Activated T-helper 1 cell treated with anti-CD3 and anti-CD28 coated beads, Interleukin-12 subunit alpha, Interleukin-12 subunit beta, Interleukin-2, Interleukin-4 antibody, amounts not matched to agents 30 ng/mL and 10 ng/mL and 1 ng/mL, durations not matched to agents 14 hours and 24 hours and 36 hours (primary cell): ENCODE measurements around the gene GPR15. TPM values are rescaled to one million over a fixed set of nuclear protein-coding genes. Genes with fewer than 3 reads are reported as not detected.

ENCODE experiments used
- DNase-seq: peaks from one replicate; pipeline ENCODE4 v3.0.0; 2021; ENCODE audit warnings: low spot score
- H3K27ac Mint-ChIP-seq: one replicate; pipeline ENCODE4 v1.8.0; 2021; ENCODE audit warnings: mild to moderate bottlenecking, mixed read lengths
- H3K27me3 Mint-ChIP-seq: one replicate; pipeline ENCODE4 v1.8.0; 2022; ENCODE audit warnings: mild to moderate bottlenecking, moderate library complexity, mixed read lengths; ENCODE audit not compliant: insufficient read depth
- H3K36me3 Mint-ChIP-seq: one replicate; pipeline ENCODE4 v1.8.0; 2021; ENCODE audit warnings: low read depth, mixed read lengths
- H3K4me1 Mint-ChIP-seq: one replicate; pipeline ENCODE4 v1.8.0; 2021; ENCODE audit warnings: low read depth, mixed read lengths
- H3K4me3 Mint-ChIP-seq: one replicate; pipeline ENCODE4 v1.8.0; 2021; ENCODE audit warnings: mild to moderate bottlenecking, moderate library complexity, mixed read lengths
- H3K9me3 Mint-ChIP-seq: one replicate; pipeline ENCODE4 v1.8.0; 2021; ENCODE audit warnings: mixed read lengths
- intact Hi-C: fragments of 100-400 bp; cut with micrococcal nuclease; formaldehyde crosslinking; loops from one replicate; pipeline ENCODE4 v1.15.1; 2024
- total RNA-seq: library from RNA; stranded (reverse); gene quantifications from 2 replicates; pipeline ENCODE4 v1.2.3, GENCODE V29; 2022

Gene GPR15
- total RNA-seq, 1 donor from 2014 or later: 5.6 TPM

- Mint-ChIP-seq H3K9me3 (no peaks in the 10 kb centered on the region), H3K4me1 (peaks cover 69% of the 10 kb centered on the region), H3K36me3 (peaks cover 30% of the 10 kb centered on the region), H3K27ac (no peak overlapping the region), H3K27me3 (no peaks in the 10 kb centered on the region), H3K4me3 (peak overlapping the region; percentile 33)
- intact Hi-C loops: no loop called here
- no peak for DNase-seq
Observed at GRCh38 chr3:98534734-98535133, 3.0 kb downstream of the GPR15 start.

GRCh38 chr3:98536456-98537017, 4.8 kb downstream of the GPR15 start:
- Mint-ChIP-seq H3K4me1 (peaks cover 66% of the 10 kb centered on the region), H3K27ac (peak overlapping the region; percentile 73), H3K4me3 (peak overlapping the region; percentile 70), H3K36me3 (peaks cover 21% of the 10 kb centered on the region), H3K27me3 (no peaks in the 10 kb centered on the region), H3K9me3 (peaks cover under 1% of the 10 kb centered on the region)
- DNase-seq: no peak
- intact Hi-C loops: loop anchor here (1.0 to 2.0 kb wide), 4 partner anchors 14 to 498 kb away; partner anchors contain the start of gene CLDND1

- Mint-ChIP-seq H3K9me3 (peaks cover 11% of the 10 kb centered on the region), H3K36me3 (peaks cover 11% of the 10 kb centered on the region), H3K4me1 (peaks cover 75% of the 10 kb centered on the region), H3K4me3 (peak overlapping the region; percentile 41), H3K27me3 (no peaks in the 10 kb centered on the region), H3K27ac (peak overlapping the region; percentile 76)
- no peak for DNase-seq
- intact Hi-C loops: loop anchor here (1.0 kb wide), 2 partner anchors 16 to 25 kb away; no protein-coding TSS in a partner anchor
Observed at GRCh38 chr3:98540346-98540745, 8.6 kb downstream of the GPR15 start.

GRCh38 chr3:98541695-98542094, 9.9 kb downstream of the GPR15 start:
- Mint-ChIP-seq H3K9me3 (peaks cover 11% of the 10 kb centered on the region), H3K27me3 (no peaks in the 10 kb centered on the region), H3K36me3 (peaks cover 12% of the 10 kb centered on the region), H3K4me1 (peaks cover 74% of the 10 kb centered on the region), H3K4me3 (peak overlapping the region; percentile 56), H3K27ac (peak overlapping the region; percentile 80)
- DNase-seq: no peak
- intact Hi-C loops: no loop called here

GRCh38 chr3:98542623-98543022, 10.8 kb downstream of the GPR15 start:
- Mint-ChIP-seq H3K27ac (peak overlapping the region; percentile 46), H3K27me3 (no peaks in the 10 kb centered on the region), H3K4me3 (no peak overlapping the region), H3K36me3 (peaks cover 12% of the 10 kb centered on the region), H3K4me1 (peaks cover 68% of the 10 kb centered on the region), H3K9me3 (peaks cover 11% of the 10 kb centered on the region)
- intact Hi-C loops: no loop called here
- no peak for DNase-seq

GRCh38 chr3:98545940-98546339, 14.2 kb downstream of the GPR15 start:
- DNase-seq: no peak
- peaks cover 18% of the 10 kb centered on the region for H3K9me3 Mint-ChIP-seq
- H3K27ac Mint-ChIP-seq: peak overlapping the region; percentile 94
- peak overlapping the region; percentile 70 for H3K4me3 Mint-ChIP-seq
- peaks cover 73% of the 10 kb centered on the region for H3K4me1 Mint-ChIP-seq
- H3K27me3 Mint-ChIP-seq: no peaks in the 10 kb centered on the region
- intact Hi-C loops: loop anchor here (1.0 kb wide), 2 partner anchors 8 to 10 kb away; no protein-coding TSS in a partner anchor
- H3K36me3 Mint-ChIP-seq: peaks cover 33% of the 10 kb centered on the region

GRCh38 chr3:98548544-98548943, 16.8 kb downstream of the GPR15 start:
- Mint-ChIP-seq H3K9me3 (peaks cover 15% of the 10 kb centered on the region), H3K27me3 (no peaks in the 10 kb centered on the region), H3K36me3 (peaks cover 38% of the 10 kb centered on the region), H3K4me1 (peaks cover 75% of the 10 kb centered on the region), H3K4me3 (peak overlapping the region; percentile 19), H3K27ac (no peak overlapping the region)
- intact Hi-C loops: no loop called here
- DNase-seq: no peak

GRCh38 chr3:98550833-98551232, 19.1 kb downstream of the GPR15 start:
- H3K27me3 Mint-ChIP-seq: no peaks in the 10 kb centered on the region
- H3K36me3 Mint-ChIP-seq: peaks cover 47% of the 10 kb centered on the region
- H3K9me3 Mint-ChIP-seq: peaks cover 15% of the 10 kb centered on the region
- no peak overlapping the region for H3K4me3 Mint-ChIP-seq
- intact Hi-C loops: no loop called here
- DNase-seq: no peak
- peak overlapping the region; percentile 66 for H3K27ac Mint-ChIP-seq
- peaks cover 86% of the 10 kb centered on the region for H3K4me1 Mint-ChIP-seq

- Mint-ChIP-seq H3K9me3 (peaks cover 15% of the 10 kb centered on the region), H3K36me3 (peaks cover 48% of the 10 kb centered on the region), H3K4me3 (no peak overlapping the region), H3K4me1 (peaks cover 86% of the 10 kb centered on the region), H3K27ac (peak overlapping the region; percentile 66), H3K27me3 (no peaks in the 10 kb centered on the region)
- DNase-seq: no peak
- intact Hi-C loops: no loop called here
Observed at GRCh38 chr3:98551236-98551635, 19.5 kb downstream of the GPR15 start.

- Mint-ChIP-seq H3K4me3 (peak overlapping the region; percentile 83), H3K9me3 (peaks cover 15% of the 10 kb centered on the region), H3K27me3 (no peaks in the 10 kb centered on the region), H3K27ac (peak overlapping the region; percentile 91), H3K4me1 (peaks cover 88% of the 10 kb centered on the region), H3K36me3 (peaks cover 48% of the 10 kb centered on the region)
- intact Hi-C loops: no loop called here
- no peak for DNase-seq
Observed at GRCh38 chr3:98551754-98552153, 20.0 kb downstream of the GPR15 start.

- Mint-ChIP-seq H3K27ac (peak overlapping the region; percentile 91), H3K4me3 (peak overlapping the region; percentile 83), H3K4me1 (peaks cover 95% of the 10 kb centered on the region), H3K9me3 (peaks cover 15% of the 10 kb centered on the region), H3K36me3 (peaks cover 48% of the 10 kb centered on the region), H3K27me3 (no peaks in the 10 kb centered on the region)
- no peak for DNase-seq
- intact Hi-C loops: no loop called here
Observed at GRCh38 chr3:98552232-98553020, 20.6 kb downstream of the GPR15 start.

- intact Hi-C loops: no loop called here
- Mint-ChIP-seq H3K9me3 (peaks cover 15% of the 10 kb centered on the region), H3K4me1 (peaks cover 100% of the 10 kb centered on the region), H3K4me3 (peak overlapping the region; percentile 83), H3K27me3 (no peaks in the 10 kb centered on the region), H3K27ac (peak overlapping the region; percentile 91), H3K36me3 (peaks cover 47% of the 10 kb centered on the region)
- no peak for DNase-seq
Observed at GRCh38 chr3:98553021-98553563, 21.3 kb downstream of the GPR15 start.

- Mint-ChIP-seq H3K27me3 (no peaks in the 10 kb centered on the region), H3K36me3 (peaks cover 41% of the 10 kb centered on the region), H3K4me1 (peaks cover 100% of the 10 kb centered on the region), H3K27ac (peak overlapping the region; percentile 98), H3K9me3 (peaks cover 15% of the 10 kb centered on the region), H3K4me3 (peak overlapping the region; percentile 83)
- no peak for DNase-seq
- intact Hi-C loops: no loop called here
Observed at GRCh38 chr3:98553753-98554152, 22.0 kb downstream of the GPR15 start.
